Hepatocyte (in vitro differentiated cells): ENCODE data around the gene TNFRSF4. TPM values are rescaled to one million over a fixed set of nuclear protein-coding genes. Genes with fewer than 3 reads are reported as not detected.
"Not testable (repeated sequence)": the region's sequence is repeated elsewhere in the genome, so short reads cannot be mapped to it uniquely, and the experiment has no call there.

Source experiments
- DNase-seq: peaks from one replicate; pipeline ENCODE4 v3.0.0-alpha.2; 2016; ENCODE audit warnings: low spot score
- H2AFZ ChIP-seq: fragments of 200-600 bp; sonication (generic); 2 replicates; pipeline ENCODE4 v1.6.0; 2016; ENCODE audit warnings: antibody characterized with exemption, mild to moderate bottlenecking
- H3K27ac ChIP-seq: fragments of 200-600 bp; sonication (generic); 2 replicates; pipeline ENCODE4 v1.5.1; 2016; ENCODE audit warnings: mild to moderate bottlenecking
- H3K27me3 ChIP-seq: fragments of 200-600 bp; sonication (generic); 2 replicates; pipeline ENCODE4 v1.6.1; 2016
- H3K36me3 ChIP-seq: fragments of 200-600 bp; sonication (generic); replicated peaks from 2 replicates; pipeline ENCODE4 v1.5.1; 2016; ENCODE audit warnings: low read depth; ENCODE audit not compliant: insufficient read depth
- H3K4me1 ChIP-seq: fragments of 200-600 bp; sonication (generic); 2 replicates; pipeline ENCODE4 v1.5.1; 2016; ENCODE audit warnings: mild to moderate bottlenecking, moderate library complexity; ENCODE audit not compliant: insufficient read depth
- H3K4me2 ChIP-seq: fragments of 200-600 bp; sonication (generic); 2 replicates; pipeline ENCODE4 v1.6.0; 2016
- H3K4me3 ChIP-seq: fragments of 200-600 bp; sonication (generic); 2 replicates; pipeline ENCODE4 v1.5.1; 2016; ENCODE audit warnings: mild to moderate bottlenecking
- H3K79me2 ChIP-seq: fragments of 200-600 bp; sonication (generic); 2 replicates; pipeline ENCODE4 v1.6.0; 2017; ENCODE audit warnings: mild to moderate bottlenecking
- H3K9me2 ChIP-seq: fragments of 200-600 bp; sonication (generic); replicated peaks from 2 replicates; pipeline ENCODE4 v1.6.0; 2017; ENCODE audit warnings: mild to moderate bottlenecking; ENCODE audit not compliant: insufficient read depth
- H3K9me3 ChIP-seq: fragments of 200-600 bp; sonication (generic); 2 replicates; pipeline ENCODE4 v1.5.1; 2016; ENCODE audit warnings: low read depth, mild to moderate bottlenecking
- H4K20me1 ChIP-seq: fragments of 200-600 bp; sonication (generic); 2 replicates; pipeline ENCODE4 v1.6.0; 2016; ENCODE audit warnings: mild to moderate bottlenecking; ENCODE audit not compliant: insufficient read depth, poor library complexity, severe bottlenecking
- CTCF ChIP-seq: fragments of 200-600 bp; sonication (generic); IDR thresholded peaks from 2 replicates; pipeline ENCODE4 v1.5.1; 2016; ENCODE audit warnings: antibody characterized with exemption, mild to moderate bottlenecking; ENCODE audit not compliant: poor library complexity
- EZH2 ChIP-seq: fragments of 200-600 bp; sonication (generic); IDR thresholded peaks from 2 replicates; pipeline ENCODE4 v1.6.1; 2016; ENCODE audit warnings: antibody characterized with exemption, mild to moderate bottlenecking, borderline replicate concordance
- EZH2phosphoT487 ChIP-seq: fragments of 200-600 bp; sonication (generic); IDR thresholded peaks from one replicate; pipeline ENCODE4 v1.6.1; 2018; ENCODE audit warnings: antibody characterized with exemption, mild to moderate bottlenecking, low read depth, moderate library complexity; ENCODE audit not compliant: unreplicated experiment, severe bottlenecking
- WGBS: methylation state at CpG from one replicate; pipeline ENCODE4 v1.1.6; 2016; ENCODE audit warnings: low lambda C conversion rate; ENCODE audit errors: missing lambda C conversion rate; 5-methylcytosine and 5-hydroxymethylcytosine counted together
- polyA plus RNA-seq: library from polyadenylated mRNA; unstranded; fragments of >200 nt; fragmentation: Nextera tagmentation; extraction: Ambion mirVana; gene quantifications from 2 replicates; pipeline ENCODE4 v1.2.1, GENCODE V29; 2016
- total RNA-seq: library from RNA; depleted of rRNA; stranded (reverse); fragments of >200 nt; gene quantifications from 2 replicates; pipeline ENCODE4 v1.2.3, GENCODE V29; 2014

The TNFRSF4 gene
- total and polyA plus RNA-seq, 2 experiments from 2014 or later, result not detected

GRCh38 chr1:1250786-1251284 is 36.9 kb upstream of the TNFRSF4 start:
- Histone ChIP-seq H3K9me3 (no peaks in the 10 kb centered on the region), H3K36me3 (no peaks in the 10 kb centered on the region), H4K20me1 (no peaks in the 10 kb centered on the region), H3K4me1 (peaks cover 3% of the 10 kb centered on the region), H3K27me3 (peaks cover 19% of the 10 kb centered on the region), H3K27ac (no peak overlapping the region), H3K9me2 (no peaks in the 10 kb centered on the region), H3K4me2 (no peak overlapping the region), H3K4me3 (no peak overlapping the region), H2AFZ (no peak overlapping the region), H3K79me2 (no peaks in the 10 kb centered on the region)
- TF ChIP-seq EZH2phosphoT487, result no peak
- no peak for TF ChIP-seq CTCF
- no peak for TF ChIP-seq EZH2
- no peak for DNase-seq
- WGBS, result 79% methylated on average over 14 of the region's 16 CpGs

GRCh38 chr1:1248009-1248913 is 34.3 kb upstream of the TNFRSF4 start:
- DNase-seq, H3K4me3 ChIP-seq, H3K4me2 ChIP-seq, H2AFZ ChIP-seq, H3K27ac ChIP-seq, H3K4me1 ChIP-seq, H3K9me2 ChIP-seq, H3K36me3 ChIP-seq, H4K20me1 ChIP-seq, H3K9me3 ChIP-seq, H3K79me2 ChIP-seq: not testable (repeated sequence)
- peaks cover 24% of the 10 kb centered on the region for H3K27me3 ChIP-seq
- 91% methylated on average over 12 of the region's 21 CpGs for WGBS

- TF ChIP-seq EZH2phosphoT487 (no peak), CTCF (no peak), EZH2 (no peak)
- H3K36me3 ChIP-seq, result no peaks in the 10 kb centered on the region
- H2AFZ ChIP-seq, result no peak overlapping the region
- no peaks in the 10 kb centered on the region for H4K20me1 ChIP-seq
- peaks cover 3% of the 10 kb centered on the region for H3K4me1 ChIP-seq
- H3K27ac ChIP-seq, result no peak overlapping the region
- H3K79me2 ChIP-seq, result no peaks in the 10 kb centered on the region
- 79% methylated on average over 25 of the region's 25 CpGs for WGBS
- H3K27me3 ChIP-seq, result peaks cover 24% of the 10 kb centered on the region
- peak overlapping the region; percentile 70 for H3K4me2 ChIP-seq
- H3K4me3 ChIP-seq, result no peak overlapping the region
- DNase-seq, result no peak
- no peaks in the 10 kb centered on the region for H3K9me3 ChIP-seq
- H3K9me2 ChIP-seq, result no peaks in the 10 kb centered on the region
These were observed 33.5 kb upstream of the TNFRSF4 start for GRCh38 chr1:1247341-1247913.
